Measurements from ENCODE around the gene LAMB4.

Gene LAMB4

GRCh38 chr7:108008827-108009226, 121.3 kb downstream of the LAMB4 start:
- DNase-seq (ENCODE audit: low read depth) = no peak
- TF ChIP-seq CTCF (IDR thresholded peaks at IDR 0.05; ENCODE audit: insufficient read depth, low read depth, low read length, missing control alignments) = no peak
- no peak overlapping the region for H3K4me3 ChIP-seq (ENCODE audit: low read length)

- TF ChIP-seq CTCF (IDR thresholded peaks at IDR 0.05; ENCODE audit: insufficient read depth, low read depth, low read length, missing control alignments) = no peak
- no peak for DNase-seq (ENCODE audit: low read depth)
- H3K4me3 ChIP-seq (ENCODE audit: low read length) = no peak overlapping the region
These were observed 121.9 kb downstream of the LAMB4 start for GRCh38 chr7:108008240-108008639.

- no peak for TF ChIP-seq CTCF (IDR thresholded peaks at IDR 0.05; ENCODE audit: insufficient read depth, low read depth, low read length, missing control alignments)
- no peak overlapping the region for H3K4me3 ChIP-seq (ENCODE audit: low read length)
- DNase-seq (ENCODE audit: low read depth) = no peak
These were observed 122.4 kb downstream of the LAMB4 start for GRCh38 chr7:108007762-108008161.

- DNase-seq (ENCODE audit: low read depth) = no peak
- TF ChIP-seq CTCF (IDR thresholded peaks at IDR 0.05; ENCODE audit: insufficient read depth, low read depth, low read length, missing control alignments) = no peak
- H3K4me3 ChIP-seq (ENCODE audit: low read length) = no peak overlapping the region
These were observed 122.9 kb downstream of the LAMB4 start for GRCh38 chr7:108007261-108007660.

GRCh38 chr7:108004220-108005142, 125.7 kb downstream of the LAMB4 start:
- no peak overlapping the region for H3K4me3 ChIP-seq (ENCODE audit: low read length)
- DNase-seq (ENCODE audit: low read depth) = peak; percentile 54
- TF ChIP-seq CTCF (IDR thresholded peaks at IDR 0.05; ENCODE audit: insufficient read depth, low read depth, low read length, missing control alignments) = no peak

GRCh38 chr7:108003599-108003935, 126.6 kb downstream of the LAMB4 start:
- H3K4me3 ChIP-seq (ENCODE audit: low read length) = peak overlapping the region; percentile 62
- no peak for DNase-seq (ENCODE audit: low read depth)

More at GRCh38 chr7:108003599-108003935, 126.6 kb downstream of the LAMB4 start:
- no peak for TF ChIP-seq CTCF (IDR thresholded peaks at IDR 0.05; ENCODE audit: insufficient read depth, low read depth, low read length, missing control alignments)

All from epithelial cell of esophagus (primary cell).